Neural cell (in vitro differentiated cells): ENCODE data around the gene COMMD9.

Experiments used
- EP300 ChIP-seq: fragments of 450-650 bp; conservative IDR thresholded peaks from 2 replicates; pipeline ENCODE4 v1.6.1; 2014; ENCODE audit warnings: antibody characterized with exemption, mild to moderate bottlenecking, moderate library complexity; ENCODE audit not compliant: poor library complexity, severe bottlenecking
- POLR2AphosphoS5 ChIP-seq: IDR thresholded peaks from 2 replicates; pipeline ENCODE4 v1.6.1; 2012
- TF ChIP-seq, protein P1 (sequence below): fragments of 450-650 bp; IDR thresholded peaks from 2 replicates; pipeline ENCODE4 v1.5.1; 2014; ENCODE audit warnings: antibody characterized with exemption, mild to moderate bottlenecking, moderate library complexity; ENCODE audit not compliant: poor library complexity, severe bottlenecking

DNA sequence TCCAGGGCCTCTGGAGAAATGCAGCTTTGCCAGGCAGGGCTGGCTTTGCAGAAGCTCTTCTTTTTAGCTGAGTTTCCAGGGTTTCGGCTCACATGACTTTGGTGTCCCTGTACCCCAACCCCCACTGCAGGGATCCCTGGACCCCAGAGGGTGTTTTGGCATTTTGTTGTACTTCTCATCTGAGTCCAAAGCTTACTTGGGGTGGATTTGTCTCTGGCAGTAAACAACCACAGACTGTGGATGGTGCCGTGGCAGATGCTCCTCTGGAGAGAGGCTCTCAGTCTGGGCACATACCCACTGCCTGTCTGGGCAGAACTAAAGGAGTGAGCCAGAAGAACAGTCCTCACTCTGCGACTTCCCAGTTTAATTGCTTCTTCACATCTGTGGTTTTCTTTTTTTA is 49.6 kb downstream of the COMMD9 start:
- TF ChIP-seq, protein P1, sequence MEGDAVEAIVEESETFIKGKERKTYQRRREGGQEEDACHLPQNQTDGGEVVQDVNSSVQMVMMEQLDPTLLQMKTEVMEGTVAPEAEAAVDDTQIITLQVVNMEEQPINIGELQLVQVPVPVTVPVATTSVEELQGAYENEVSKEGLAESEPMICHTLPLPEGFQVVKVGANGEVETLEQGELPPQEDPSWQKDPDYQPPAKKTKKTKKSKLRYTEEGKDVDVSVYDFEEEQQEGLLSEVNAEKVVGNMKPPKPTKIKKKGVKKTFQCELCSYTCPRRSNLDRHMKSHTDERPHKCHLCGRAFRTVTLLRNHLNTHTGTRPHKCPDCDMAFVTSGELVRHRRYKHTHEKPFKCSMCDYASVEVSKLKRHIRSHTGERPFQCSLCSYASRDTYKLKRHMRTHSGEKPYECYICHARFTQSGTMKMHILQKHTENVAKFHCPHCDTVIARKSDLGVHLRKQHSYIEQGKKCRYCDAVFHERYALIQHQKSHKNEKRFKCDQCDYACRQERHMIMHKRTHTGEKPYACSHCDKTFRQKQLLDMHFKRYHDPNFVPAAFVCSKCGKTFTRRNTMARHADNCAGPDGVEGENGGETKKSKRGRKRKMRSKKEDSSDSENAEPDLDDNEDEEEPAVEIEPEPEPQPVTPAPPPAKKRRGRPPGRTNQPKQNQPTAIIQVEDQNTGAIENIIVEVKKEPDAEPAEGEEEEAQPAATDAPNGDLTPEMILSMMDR, result no peak
- TF ChIP-seq EP300, result no peak
- TF ChIP-seq POLR2AphosphoS5, result no peak
